NAMALWA (cell line): ENCODE data around the gene ROMO1.
A peak's percentile ranks its signal among the peaks of the same experiment; 100 is the strongest.
"Not testable (repeated sequence)": the region's sequence is repeated elsewhere in the genome, so short reads cannot be mapped to it uniquely, and the experiment has no call there.

Source experiments
- DNase-seq: peaks from one replicate; pipeline ENCODE4 v3.0.0-alpha.2; 2015; ENCODE audit warnings: low spot score

Gene ROMO1

DNA sequence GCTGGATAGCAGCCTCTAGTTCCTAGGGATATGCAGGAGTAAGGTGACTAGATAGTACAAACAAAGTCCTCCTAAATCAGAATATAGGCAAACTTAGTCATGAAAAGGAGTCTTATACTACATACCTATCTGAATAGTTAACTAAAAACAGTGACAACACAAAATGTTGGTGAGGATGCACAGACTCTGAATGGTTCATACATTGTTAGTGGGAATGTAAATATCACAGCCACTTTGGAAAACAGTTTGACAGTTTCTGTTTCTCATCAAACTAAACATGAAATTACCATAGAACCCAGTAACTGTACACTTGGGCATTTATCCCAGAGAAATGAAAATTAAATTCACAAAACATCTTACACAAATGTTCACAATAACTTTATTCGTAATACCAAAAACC lies 17.2 kb upstream of the ROMO1 start:
- no peak for DNase-seq

DNA sequence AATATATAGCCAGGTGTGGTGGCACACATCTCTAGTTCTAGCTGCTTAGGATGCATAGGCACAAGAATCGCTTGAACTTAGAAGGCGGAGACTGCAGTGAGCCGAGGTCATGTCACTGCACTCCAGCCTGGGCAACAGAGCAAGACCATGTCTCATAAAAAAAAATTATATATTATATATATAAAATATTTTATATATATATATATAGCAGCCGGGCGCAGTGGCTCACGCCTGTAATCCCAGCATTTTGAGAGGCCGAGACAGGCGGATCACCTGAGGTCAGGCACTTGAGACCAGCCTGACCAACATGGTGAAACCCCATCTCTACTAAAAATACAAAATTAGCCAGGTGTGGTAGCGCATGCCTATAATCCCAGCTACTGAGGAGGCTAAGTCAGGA lies 13.8 kb upstream of the ROMO1 start:
- DNase-seq = not testable (repeated sequence)

DNA sequence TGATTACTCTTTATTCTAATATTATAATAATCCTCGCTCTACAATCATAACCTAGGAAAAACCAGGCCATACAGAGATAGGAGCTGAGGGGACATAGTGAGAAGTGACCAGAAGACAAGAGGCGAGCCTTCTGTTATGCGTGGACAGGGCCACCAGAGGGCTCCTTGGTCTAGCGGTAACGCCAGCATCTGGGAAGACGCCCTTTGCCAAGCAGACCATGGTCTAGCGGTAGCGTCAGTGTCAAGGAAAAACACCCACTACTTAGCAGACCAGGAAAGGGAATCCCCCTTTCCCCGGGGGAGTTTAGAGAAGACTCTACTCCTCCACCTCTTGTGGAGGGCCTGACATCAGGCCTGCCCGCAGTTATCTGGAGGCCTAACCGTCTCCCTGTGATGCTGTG lies 12.3 kb upstream of the ROMO1 start:
- not testable (repeated sequence) for DNase-seq

DNA sequence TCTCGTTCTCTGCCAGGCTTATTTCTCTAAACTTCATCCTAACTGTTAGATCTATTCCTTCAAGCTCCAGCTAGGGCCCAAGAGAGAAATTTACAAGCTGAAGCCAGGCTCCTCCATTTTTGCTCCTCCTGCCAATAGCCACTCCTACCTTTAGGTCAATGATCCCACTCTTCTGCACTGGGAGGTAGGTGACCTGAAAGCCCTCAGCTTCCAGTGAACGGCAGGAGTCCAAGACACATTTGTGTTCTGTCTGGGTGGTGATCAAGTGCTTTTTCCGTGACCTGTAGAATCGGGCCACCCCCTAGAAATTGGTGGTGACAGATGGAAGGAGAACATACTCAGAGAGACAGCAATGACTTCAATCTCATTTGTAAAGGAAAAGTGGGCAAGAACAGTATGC lies 8.9 kb upstream of the ROMO1 start:
- DNase-seq = no peak

GRCh38 chr20:35695245-35695749 lies 3.9 kb upstream of the ROMO1 start:
- DNase-seq = no peak

GRCh38 chr20:35695978-35696377 lies 3.2 kb upstream of the ROMO1 start:
- no peak for DNase-seq

DNA sequence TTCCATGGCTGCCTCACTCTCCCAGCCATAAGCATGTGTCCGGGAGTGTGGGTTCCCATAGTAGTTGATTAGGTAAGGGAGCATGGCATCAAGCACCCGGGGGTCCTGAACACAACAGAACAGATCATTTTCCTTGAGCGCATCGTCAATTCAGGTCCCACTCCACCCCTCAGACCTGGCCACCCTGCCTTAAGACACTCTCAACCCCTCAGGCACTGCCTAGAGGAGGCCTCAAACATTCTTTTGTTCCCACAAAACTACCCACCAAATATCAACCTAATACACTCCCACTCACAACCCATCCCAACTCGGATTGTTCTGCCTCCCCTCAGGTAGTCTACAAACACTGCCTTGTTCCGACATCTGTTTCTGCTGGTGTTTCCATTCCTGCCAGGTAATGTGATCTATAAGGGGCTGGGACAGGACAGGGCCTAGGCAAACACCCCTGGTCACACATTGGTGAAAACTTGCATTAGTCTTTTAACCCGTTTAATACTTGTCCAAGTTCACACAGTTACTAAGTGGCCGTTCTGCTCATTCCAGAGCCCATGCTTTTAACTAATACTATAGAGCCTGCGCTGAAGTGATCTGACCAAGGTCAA lies 1.4 kb upstream of the ROMO1 start:
- no peak for DNase-seq

GRCh38 chr20:35698298-35699126 lies 693 bp upstream of the ROMO1 start:
- peak; percentile 53 for DNase-seq

DNA sequence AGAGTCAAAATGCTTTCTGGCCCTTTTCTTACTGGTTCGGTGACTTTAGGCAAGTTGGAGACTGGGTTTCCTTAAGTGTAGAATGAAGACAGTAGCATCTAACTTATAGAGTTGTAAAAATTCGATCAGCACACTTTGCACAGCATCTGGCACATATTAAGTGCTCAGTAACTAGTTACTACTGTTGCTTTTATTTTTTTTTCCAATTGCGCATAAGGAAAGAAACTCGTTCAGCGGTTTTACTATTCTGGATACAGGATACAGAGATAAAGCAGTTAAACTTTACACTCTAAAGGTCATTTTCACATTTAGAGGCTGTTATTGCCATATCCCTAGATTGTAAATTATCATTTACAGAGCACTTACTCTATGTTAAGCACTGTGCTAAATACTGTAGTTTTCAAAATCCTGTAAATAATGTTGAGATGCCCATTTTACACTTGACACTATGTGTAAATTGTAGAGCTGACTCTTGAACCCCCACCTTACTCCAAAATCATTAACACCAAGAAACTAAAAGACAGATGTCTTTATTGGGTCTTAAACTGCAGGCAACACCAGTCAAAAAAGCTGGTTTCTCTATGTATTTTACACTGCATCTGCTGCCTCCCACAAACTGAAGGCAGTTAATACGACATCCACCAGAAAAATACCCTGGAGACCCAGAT lies 886 bp downstream of the ROMO1 start:
- DNase-seq = peak; percentile 45

GRCh38 chr20:35700625-35701148 lies 1.5 kb downstream of the ROMO1 start:
- no peak for DNase-seq

DNA sequence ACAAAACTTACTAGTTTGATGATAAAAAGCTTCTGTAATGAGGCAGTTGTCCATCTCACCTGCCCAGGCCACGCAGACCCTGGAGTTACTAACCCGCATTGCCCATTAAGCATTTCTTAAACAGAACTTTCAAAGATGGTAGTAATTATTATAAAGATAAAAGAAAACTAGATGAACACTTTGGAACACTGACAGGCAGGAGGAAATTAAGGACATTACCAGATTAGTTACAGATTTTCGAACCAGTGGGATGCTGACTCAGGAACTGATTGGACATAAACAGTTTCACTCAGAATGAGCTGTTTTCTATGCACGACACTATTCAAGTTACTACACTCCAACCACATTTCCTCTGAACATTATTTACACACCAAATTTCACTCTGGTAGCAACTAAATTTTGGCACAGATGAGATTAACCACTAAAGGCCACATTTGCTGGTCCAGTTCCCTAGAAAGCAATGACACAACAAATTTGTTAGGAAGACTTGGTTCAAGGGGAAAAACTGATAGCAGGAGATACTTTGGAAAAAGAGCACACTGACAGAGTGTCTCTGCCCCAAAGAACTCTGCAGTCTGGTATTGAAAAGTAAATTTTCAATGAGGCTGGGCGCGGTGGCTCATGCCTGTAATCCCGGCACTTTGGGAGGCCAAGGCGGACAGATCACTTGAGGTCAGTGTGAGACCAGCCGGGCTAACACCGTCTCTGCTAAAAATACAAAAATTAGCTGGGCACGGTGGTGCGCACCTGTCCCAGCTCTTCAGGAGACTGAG lies 3.0 kb downstream of the ROMO1 start:
- no peak for DNase-seq

- DNase-seq = no peak
Measured at GRCh38 chr20:35702824-35703695, 3.9 kb downstream of the ROMO1 start.

GRCh38 chr20:35704514-35705261 lies 5.5 kb downstream of the ROMO1 start:
- peak; percentile 6 for DNase-seq

- peak; percentile 4 for DNase-seq
Measured at GRCh38 chr20:35705894-35706293, 6.7 kb downstream of the ROMO1 start.

DNA sequence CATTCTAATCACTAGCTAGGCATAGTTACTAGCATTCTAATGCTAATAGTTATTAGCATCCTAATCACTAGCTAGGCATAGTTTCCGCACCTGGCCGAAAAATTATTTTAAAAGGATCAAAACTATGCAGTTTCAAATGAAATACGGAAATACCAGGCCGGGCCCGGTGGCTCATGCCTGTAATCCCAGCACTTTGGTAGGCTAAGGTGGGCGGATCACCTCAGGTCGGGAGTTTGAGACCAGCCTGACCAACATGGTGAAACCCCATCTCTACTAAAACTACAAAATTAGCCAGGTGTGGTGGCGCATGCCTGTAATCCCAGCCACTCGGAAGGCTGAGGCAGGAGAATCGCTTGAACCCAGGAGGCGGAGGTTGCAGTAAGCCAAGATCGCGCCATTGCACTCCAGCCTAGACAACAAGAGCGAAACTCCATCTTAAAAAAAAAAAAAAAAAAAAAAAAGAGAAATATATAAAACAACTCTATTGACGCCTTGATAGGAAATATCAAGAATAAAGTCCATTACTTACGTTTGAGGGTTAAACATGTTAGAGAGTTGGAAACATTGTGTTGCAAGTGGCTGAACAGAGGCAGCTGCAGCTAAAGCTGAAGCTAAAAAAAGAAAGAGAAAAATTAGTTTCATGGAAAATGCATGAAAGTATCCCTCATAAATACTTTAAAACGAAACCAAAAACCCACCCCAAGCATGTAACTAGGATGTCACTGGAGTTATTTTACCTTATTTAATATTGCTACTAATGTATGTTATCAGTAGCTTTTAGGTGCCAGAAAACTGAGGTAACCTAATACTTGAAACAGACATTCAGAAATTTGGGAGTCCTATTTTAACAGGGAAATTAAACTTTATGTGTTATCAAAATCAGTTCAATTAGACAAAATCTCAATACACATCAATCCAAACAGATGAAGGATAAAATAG lies 7.7 kb downstream of the ROMO1 start:
- DNase-seq = not testable (repeated sequence)

GRCh38 chr20:35708502-35708901 lies 9.3 kb downstream of the ROMO1 start:
- no peak for DNase-seq

GRCh38 chr20:35709259-35709658 lies 10.1 kb downstream of the ROMO1 start:
- DNase-seq = no peak

DNA sequence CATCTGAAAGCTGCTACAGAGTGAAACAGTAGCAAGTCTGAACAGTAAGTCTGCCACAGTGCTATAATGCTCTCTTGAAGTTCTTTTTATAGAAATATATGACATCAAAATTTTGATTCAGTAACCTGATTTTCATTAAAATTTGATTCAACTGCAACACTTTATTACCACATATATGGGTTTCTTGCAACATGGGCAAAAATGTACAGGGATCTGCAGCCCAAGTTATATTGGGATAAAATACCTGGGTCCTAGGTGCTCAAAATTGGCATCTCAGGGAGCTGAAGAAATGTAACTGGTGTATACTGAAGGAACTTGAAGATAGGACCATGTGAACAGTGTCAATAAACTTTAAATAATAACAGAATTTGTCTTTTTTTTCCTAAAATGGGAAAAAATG lies 10.8 kb downstream of the ROMO1 start:
- no peak for DNase-seq
